NCI-H526 treated with DMSO at 0.1 percent for 48 hours (cell line): ENCODE data around the gene SP4.
"Not testable (repeated sequence)": the region's sequence is repeated elsewhere in the genome, so short reads cannot be mapped to it uniquely, and the experiment has no call there.

Source experiments
- DNase-seq: peaks from one replicate; lab custom pipeline; 2025; lab: John Stamatoyannopoulos, UW

The SP4 gene

DNA sequence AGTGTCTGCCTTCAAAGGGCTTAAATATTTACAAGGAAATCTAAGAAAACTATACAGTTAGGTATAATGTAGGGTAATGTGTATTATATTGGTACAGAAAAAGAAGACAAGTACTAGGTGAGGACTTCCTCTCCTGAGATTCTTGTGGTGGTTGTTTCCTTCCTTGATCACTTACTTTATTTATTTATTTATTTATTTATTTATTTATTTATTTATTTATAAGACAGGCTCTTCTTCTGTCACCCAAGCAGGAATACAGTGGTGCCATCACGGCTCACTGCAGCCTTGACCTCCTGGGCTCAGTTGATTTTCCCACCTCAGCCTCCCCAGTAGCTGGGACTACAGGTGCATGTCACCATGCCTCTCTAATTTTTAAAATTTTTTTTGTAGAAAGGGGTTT, 96.8 kb downstream of the SP4 start:
- no peak for DNase-seq

DNA sequence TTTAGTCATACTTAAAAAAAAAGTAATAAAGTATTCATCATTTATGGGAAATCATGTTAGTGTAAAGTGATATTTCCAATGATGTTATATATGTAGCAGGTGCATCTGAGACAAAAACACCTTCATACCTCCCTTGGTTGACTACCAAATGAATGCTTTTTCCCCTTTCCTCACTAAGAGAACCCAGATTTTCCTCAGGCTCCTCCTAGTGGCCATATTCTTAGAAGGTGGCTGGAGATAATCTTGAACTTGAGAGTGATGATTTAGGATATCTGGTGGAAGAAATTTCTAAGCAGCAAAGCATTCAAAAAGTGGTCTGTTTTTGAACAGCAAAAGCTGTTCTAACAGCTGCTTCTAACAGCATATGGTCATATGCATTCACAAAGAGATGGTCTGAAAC, 98.1 kb downstream of the SP4 start:
- no peak for DNase-seq

DNA sequence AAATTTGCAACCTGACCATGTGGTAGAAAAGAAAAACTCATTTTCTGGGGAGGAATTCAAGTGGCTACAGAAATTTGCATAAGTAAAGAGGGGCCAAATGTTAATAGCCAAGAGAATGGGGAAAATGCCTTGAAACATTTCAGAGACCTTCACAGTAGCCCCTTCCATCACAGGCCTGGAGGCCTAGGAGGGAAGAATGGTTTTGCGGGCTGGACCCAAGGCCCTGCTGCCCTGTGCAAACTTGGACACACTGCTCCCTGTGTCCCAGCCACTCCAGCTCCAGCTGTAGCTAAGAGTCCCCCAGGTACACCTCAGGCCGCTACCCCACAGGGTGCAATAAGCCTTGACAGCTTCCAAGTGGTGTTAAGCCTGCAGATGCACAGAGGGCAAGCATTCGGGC, 98.6 kb downstream of the SP4 start:
- no peak for DNase-seq

DNA sequence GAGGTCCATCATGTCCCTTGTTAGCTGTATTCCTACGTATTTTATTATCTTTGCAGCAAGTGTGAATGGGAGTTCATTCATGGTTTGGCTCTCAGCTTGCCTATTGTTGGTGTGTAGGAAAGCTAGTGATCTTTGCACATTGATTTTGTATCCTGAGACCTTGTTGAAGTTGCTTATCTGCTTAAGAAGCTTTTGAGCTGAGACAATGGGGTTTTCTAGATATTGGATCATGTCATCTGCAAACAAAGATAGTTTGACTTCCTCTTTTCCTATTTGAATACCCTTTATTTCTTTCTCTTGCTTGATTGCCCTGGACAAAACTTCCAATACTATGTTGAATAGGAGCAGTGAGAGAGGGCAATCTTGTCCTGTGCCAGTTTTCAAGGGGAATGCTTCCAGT, 104.6 kb downstream of the SP4 start:
- not testable (repeated sequence) for DNase-seq

DNA sequence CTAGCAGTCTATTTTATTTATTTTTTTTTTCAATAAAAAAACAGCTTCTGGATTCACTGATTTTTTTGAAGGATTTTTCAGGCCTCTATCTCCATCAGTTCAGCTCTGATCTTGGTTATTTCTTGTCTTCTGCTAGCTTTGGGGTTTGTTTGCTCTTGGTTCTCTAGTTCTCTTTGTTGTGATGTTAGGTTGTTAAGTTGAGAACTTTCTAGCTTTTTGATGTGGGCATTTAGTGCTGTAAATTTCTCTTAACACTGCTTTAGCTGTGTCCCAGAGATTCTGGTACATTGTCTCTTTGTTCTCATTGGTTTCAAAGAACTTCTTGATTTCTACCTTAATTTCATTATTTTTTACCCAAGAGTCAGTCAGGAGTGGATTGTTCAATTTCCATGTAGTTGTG, 105.8 kb downstream of the SP4 start:
- DNase-seq: not testable (repeated sequence)

DNA sequence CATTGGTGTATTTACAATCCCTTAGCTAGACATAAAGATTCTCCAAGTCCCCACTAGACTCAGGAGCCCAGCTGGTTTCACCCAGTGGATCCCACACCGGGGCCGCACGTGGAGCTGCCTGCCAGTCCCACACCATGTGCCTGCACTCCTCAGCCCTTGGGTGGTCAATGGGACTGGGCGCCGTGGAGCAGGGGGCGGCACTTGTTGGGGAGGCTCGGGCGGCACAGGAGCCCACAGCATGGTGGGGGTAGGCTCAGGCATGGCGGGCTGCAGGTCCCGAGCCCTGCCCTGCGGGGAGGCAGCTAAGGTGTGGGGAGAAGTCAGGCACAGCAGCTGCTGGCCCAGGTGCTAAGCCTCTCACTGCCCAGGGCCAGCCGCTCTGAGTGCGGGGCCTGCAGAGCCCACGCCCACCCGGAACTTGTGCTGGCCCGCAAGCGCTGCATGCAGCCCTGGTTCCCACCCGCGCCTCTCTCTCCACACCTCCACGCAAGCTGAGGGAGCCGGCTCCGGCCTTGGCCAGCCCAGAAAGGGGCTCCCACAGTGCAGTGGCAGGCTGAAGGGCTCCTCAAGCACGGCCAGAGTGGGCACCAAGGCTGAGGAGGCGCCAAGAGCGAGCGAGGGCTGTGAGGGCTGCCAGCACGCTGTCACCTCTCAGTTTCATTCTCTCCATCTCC, 108.7 kb downstream of the SP4 start:
- not testable (repeated sequence) for DNase-seq

DNA sequence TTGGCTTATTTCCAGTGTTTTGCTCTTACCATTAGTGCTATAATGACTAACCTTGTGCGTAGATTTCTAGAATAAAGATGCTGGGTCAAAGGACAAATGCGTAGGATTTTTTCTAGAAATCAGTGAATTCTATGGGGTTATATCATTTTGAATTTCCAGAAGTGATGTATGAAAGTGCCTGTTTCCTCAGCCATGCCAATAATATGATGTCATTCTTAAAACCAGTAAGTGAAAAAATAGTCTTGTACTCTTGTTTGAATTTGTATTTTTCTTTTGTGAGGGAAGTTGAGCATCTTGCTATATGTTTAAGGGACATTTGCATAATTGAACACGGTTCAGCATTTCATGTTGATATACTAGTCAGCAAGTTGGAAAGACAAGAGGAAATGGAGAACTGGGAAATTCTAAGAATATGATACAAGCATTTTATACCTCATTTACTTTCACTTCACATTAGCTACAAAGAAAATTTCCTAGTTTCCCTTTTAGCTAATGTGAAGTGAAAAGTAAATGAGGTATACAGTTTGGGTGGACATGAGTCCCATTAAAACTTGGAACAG, 111.1 kb downstream of the SP4 start:
- DNase-seq: no peak

DNA sequence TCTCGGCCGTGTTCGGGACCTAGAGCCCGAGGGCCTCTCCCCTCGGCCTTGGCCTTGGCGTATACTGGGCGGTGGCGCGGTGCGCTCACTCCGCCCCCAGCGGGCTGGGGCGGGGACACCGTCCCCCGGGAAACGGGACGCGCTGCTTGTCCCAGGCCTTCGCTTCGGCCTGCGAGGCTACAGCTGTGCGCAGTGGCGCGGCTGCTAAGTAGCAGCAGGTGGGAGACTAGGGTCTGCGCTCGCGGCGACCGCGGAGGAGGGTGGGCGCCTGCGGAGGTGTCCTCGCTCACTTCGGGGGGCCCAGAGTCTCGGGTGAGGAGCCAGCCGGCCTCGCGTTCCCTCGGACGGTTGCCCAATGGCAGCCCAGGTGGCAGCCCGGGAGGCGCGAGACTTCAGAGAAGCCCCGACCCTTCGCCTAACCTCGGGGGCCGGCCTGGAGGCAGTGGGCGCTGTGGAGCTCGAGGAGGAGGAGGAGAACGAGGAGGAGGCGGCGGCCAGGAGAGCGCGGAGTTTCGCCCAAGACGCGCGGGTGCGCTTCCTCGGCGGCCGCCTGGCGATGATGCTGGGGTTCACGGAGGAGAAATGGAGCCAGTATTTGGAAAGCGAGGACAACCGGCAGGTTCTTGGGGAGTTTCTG, 115.1 kb downstream of the SP4 start, which contains the start of gene DNAH11:
Gene DNAH11 (plus strand): TSS at position 149 of the 637 bp plus-strand sequence. CDS start 207 bp downstream, at position 356.
- peak; percentile 34 for DNase-seq

DNA sequence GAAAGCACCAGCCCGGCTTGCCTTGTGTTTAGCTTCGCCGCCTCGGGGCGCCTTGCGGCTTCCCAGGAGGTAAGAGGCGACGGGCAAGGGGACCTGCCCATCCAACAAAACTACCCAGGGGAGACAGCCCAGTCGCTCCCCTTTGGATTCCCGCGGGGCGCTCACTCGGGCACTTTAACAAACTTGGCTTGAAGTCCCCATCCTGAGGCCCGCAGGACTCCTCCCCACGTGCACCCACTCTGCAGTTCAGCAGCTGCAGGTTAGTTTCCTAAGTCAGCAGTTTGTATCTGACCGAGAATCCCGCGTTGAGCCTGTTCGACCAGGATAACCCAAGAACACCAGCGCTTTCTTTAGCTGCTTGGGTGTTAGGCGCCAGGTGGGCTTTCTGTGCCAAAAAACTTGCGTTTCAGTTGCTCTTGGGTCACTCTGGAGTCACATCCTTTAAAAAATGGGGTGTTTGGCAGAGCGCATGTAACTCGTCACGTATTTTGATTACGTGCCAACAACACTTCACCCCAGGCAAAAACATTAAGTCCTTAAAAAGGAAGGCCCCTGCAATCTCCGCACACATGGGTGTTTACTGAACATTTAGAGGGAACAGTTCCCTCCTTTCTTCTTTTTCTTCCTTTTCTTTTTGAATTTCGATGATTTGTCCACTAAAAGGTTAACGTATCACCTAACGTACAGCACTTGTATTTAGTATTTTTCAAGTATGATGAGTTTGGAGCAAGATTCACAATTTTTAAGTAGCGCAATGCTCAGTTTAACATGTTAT, 115.8 kb downstream of the SP4 start:
- DNase-seq: peak; percentile 11

DNA sequence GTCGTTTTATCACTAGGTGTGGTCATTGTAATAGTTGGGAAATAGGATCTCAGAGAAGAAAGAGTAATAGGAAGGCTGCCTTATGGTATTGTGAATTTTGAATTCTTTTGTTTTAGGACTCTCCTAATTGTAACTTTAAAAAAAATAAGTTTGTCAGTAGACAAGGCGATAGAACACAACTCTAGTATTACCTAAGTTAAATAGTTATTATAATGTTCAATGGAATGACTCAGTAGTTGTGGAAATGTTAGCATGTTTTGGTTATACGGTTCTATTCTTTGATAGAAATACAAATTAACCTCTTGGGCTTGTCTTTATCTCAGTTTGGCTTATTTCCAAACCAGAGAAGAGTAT, 116.4 kb downstream of the SP4 start:
- no peak for DNase-seq

DNA sequence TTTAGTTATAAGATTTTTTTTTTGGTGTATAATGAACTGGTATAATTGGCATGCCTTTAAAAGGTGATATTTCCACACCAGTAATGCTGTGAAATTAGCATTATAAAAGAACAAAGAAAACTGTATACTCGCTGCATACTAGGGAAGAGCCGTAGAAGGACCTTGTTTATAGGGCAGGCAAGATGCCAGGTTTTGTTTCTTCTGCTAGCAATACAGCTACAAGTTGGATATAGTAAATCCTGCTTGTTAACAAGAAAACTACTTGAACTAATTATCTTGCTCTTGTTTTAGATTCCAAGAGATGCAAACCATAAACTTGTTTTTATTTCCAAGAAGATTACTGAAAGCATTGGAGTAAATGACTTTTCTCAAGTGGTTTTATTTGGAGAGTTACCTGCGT, 116.8 kb downstream of the SP4 start:
- no peak for DNase-seq

DNA sequence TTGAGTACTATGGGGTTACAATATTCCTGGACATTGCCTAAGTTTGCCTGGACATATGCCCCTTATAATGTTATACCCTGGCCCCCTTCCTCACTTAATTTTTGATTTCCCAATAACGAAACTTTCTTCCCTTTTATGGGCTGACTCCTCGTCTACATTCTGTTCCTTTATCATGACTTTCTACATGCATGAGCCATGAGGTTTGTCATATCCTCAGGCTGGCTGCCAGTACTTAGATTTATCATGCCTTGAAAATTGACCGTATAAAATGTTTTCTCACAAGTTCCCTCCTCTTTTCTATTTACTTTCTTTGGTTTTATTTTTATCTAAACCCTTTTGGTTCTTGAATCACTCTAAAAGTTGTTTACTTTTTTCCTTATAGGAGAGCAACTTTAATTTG, 119.6 kb downstream of the SP4 start:
- no peak for DNase-seq

DNA sequence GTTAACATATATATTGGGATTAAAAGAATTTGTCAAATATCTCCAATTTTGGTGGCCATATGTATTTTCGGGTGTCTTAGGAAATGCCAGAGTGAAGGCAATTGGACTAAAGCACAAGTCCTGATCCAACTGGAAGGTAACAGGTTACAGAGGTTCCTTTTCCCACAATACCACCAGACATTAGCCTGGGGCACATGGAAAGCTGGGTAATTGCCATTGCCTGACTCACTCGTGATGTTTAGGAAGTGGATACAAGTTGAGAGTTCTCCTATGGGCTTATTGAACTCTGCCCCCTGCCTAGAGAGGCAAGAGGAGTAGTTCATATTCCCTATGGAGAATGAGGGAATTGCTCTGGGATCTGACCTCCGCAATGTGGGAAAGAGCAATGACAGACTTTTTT, 120.6 kb downstream of the SP4 start:
- no peak for DNase-seq

DNA sequence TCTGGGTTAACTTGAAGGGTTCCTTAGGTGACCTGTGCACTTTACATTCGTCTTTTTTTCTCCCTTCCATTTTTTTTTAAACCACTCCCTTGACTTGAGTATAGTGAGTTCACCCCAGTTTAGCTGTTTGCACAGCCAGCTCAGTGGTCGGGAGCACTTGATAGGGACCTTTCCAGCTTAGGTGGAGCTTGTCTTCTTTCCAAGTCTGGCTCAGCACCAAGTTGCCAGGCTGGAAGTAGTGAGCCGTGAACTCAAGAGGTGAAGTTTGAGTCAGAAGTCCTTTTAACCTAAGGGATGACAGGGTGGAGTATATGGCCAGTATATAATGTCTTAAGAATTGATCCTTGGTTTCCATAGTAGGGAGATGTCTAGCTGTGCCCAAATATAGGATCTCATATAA, 122.2 kb downstream of the SP4 start:
- no peak for DNase-seq

DNA sequence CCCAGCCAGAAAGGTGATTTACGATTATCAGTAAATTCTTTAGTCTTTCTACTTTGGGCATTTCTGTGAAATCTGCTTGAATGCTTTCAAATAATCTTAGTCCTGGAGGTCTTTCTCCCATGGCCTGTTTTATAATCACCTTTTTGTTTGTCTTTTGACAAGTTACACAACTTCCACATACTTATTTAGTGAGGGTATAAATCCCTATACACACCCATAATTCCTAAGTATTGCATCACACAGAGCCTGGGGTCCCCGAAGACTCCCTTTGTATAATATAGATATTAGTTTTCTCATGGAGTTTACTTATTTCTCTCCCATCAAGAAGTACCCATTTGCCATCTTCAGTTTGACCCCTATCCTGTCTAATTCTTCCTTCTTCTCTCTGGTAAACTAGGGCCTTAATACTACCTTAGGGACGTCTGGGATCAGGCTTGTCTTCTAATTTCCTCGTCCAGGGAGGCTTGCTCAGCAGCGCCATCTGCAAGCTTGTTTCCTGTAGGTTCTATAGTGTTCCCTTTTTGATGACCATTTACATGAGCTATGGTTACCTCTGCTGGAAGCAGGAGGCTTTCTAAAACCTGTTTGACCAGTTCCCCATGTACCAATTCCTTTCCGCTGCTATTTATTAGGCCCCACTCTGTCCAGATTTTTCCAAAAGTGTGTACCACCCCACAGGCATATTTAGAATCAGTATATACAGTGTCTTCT, 123.1 kb downstream of the SP4 start:
- peak; percentile 48 for DNase-seq

DNA sequence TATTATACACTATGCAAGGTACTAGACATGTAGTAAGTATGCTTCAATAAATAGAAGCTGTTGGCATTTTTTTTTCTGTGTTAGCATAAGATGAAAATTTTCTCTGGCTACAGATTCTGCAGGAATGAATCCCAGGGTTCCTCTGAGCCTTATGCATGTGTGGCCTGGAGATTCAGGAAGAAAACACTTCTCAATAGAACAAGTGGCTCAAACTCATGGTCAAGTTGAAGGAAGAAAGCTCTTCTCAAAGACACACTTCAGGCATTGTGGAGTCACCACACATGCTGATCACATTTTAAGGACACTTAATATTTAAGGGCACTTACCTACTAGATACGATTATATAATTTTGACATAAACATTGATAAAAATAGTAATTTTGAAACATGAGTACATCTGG, 134.5 kb downstream of the SP4 start:
- DNase-seq: no peak
